ENCODE measurements around the gene ATXN7L2. TPM values are rescaled to one million over a fixed set of nuclear protein-coding genes. Genes with fewer than 3 reads are reported as not detected.

ATXN7L2 gene
- total and polyA plus RNA-seq, 10 of the 15 experiments (the other 5 are each of a cell fraction or from before 2014, with no cell fraction given) = 0.27 to 7.4 (median 4.9) TPM

DNA sequence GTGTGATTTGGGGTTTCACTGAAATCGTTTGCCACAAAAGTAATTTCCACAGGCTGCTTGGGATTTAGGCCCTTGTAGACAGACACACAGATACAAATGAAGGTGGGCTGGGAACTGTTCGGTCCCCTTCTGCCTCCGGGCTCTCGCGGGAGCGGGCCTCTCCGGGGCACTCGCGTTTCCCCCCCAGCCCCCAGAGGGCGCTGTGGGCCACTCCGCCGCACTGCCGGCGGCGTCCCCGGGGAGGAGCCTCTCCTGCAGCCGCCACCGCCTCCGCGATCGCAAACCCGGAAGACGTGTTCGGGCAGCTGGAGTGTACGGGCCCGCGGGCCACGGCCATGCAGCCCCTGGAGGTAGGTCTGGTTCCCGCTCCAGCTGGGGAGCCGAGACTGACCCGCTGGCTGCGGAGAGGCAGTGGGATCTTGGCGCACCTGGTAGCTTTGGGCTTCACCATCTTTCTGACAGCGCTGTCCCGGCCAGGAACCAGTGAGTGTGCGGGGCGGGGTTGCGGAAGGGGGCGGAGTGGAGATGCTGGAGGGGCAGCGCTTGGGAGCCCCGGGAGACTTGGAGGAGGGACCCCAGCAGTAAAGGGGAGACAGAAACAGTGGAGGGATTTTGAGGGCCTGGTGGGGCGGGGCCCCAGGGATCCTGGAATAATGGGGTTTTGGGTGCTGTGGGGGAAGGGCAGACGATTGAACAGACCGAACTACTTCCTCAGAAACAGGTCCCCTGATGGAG lies 10.3 kb downstream of the ATXN7L2 start, which contains the start of gene CYB561D1 (continued):
- TF ChIP-seq NR2C1 (IDR thresholded peaks at IDR 0.05) (no peak), MYB (IDR thresholded peaks at IDR 0.05; ENCODE audit: borderline replicate concordance, low read depth, low read length) (no peak), SIN3A (IDR thresholded peaks at IDR 0.05; ENCODE audit: low read depth, low read length) (peak; percentile 68; the same call in 1 of the 2 replicates), MEF2B (IDR thresholded peaks at IDR 0.05; ENCODE audit: partially characterized antibody, poor library complexity, severe bottlenecking) (peak; percentile 93), IRF4 (IDR thresholded peaks at IDR 0.05; ENCODE audit: low read depth, low read length) (no peak), RB1 (IDR thresholded peaks at IDR 0.05; ENCODE audit: borderline replicate concordance) (peak; percentile 93), POLR2A (IDR thresholded peaks at IDR 0.05; ENCODE audit: low read depth, low read length) (peak; percentile 96), BCL11A (IDR thresholded peaks at IDR 0.05; ENCODE audit: low read depth, low read length) (no peak), ESRRA (IDR thresholded peaks at IDR 0.05; ENCODE audit: low read length) (no peak)

DNA sequence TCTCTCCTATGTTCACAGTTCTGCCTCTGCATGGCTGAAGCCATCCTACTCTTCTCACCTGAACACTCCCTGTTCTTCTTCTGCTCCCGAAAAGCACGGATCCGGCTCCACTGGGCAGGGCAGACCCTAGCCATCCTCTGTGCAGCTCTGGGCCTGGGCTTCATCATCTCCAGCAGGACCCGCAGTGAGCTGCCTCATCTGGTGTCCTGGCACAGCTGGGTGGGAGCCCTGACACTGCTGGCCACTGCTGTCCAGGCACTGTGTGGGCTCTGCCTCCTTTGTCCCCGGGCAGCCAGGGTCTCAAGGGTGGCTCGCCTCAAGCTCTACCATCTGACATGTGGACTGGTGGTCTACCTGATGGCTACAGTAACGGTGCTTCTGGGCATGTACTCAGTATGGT lies 12.0 kb downstream of the ATXN7L2 start:
- H3K4me2 ChIP-seq (ENCODE audit: control insufficient read depth, insufficient read depth) = no peak overlapping the region
- no peaks in the 10 kb centered on the region for H3K9me3 ChIP-seq (replicated peaks; ENCODE audit: control insufficient read depth, insufficient read depth, low read length)
- H3K27me3 ChIP-seq (replicated peaks in 1 of 2; ENCODE audit: control insufficient read depth in 2 of 2, insufficient read depth in 2 of 2, low read length in 1 of 2) = no peaks in the 10 kb centered on the region
- CTCF ChIA-PET = interaction anchor here (5.0 to 26.7 kb wide), 3 partner anchors 12 to 36 kb away, joined by 53 to 1280 read pairs (median 240); partner anchors contain the start of genes AMIGO1, ATXN7L2 and GPR61
- DNase-seq (ENCODE audit: low read depth, low spot score) (no peak), FAIRE-seq (no peak), ATAC-seq (no peak)
- no peak overlapping the region for H3K4me3 ChIP-seq
- SMC1A ChIA-PET (ENCODE audit: uncharacterized antibody, unreplicated experiment) = interaction anchor here (14.4 kb wide), 1 partner anchor 35 kb away, joined by 431 read pairs; no protein-coding TSS in a partner anchor
- RAD21 ChIA-PET (ENCODE audit: unreplicated experiment) = interaction anchor here (13.4 kb wide), 1 partner anchor 35 kb away, joined by 422 read pairs; no protein-coding TSS in a partner anchor
- peaks cover 4% of the 10 kb centered on the region; the same call in 1 of the 2 replicates for H4K20me1 ChIP-seq (ENCODE audit: control insufficient read depth, insufficient read depth)
- intact Hi-C loops (cut with micrococcal nuclease; ENCODE audit: unreplicated experiment) = no loop called here
- H3K79me2 ChIP-seq (ENCODE audit: control insufficient read depth, insufficient read depth, low read length) = peaks cover 9% of the 10 kb centered on the region
- peaks cover 9 to 16% of the 10 kb centered on the region in 2 experiments; a peak in 3 of 4 replicates for H3K36me3 ChIP-seq (ENCODE audit: control insufficient read depth in 2 of 2, insufficient read depth in 2 of 2, low read length in 1 of 2)
- POLR2A ChIA-PET = interaction anchor here (1.0 to 2.5 kb wide), 3 partner anchors 32 to 36 kb away, joined by 3 to 17 read pairs (median 10); no protein-coding TSS in a partner anchor
- BruUV-seq (replicated peaks) = no TSS peak
- no peak overlapping the region for H3K27ac ChIP-seq (ENCODE audit: control insufficient read depth, insufficient read depth)
- H3K4me1 ChIP-seq (ENCODE audit: control insufficient read depth, insufficient read depth, low read length) = peaks cover 4% of the 10 kb centered on the region
- in situ Hi-C loops (cut with MboI) = no loop called here
- no peak overlapping the region for H3K9ac ChIP-seq (ENCODE audit: control insufficient read depth, insufficient read depth, low read length)
- WGBS (ENCODE audit: insufficient coverage, insufficient replicate concordance, low lambda C conversion rate, missing lambda C conversion rate) = 95% methylated on average over 7 of the region's 7 CpGs
- H2AFZ ChIP-seq (ENCODE audit: control insufficient read depth, low read depth, low read length) = no peak overlapping the region
- TF ChIP-seq, protein P1, sequence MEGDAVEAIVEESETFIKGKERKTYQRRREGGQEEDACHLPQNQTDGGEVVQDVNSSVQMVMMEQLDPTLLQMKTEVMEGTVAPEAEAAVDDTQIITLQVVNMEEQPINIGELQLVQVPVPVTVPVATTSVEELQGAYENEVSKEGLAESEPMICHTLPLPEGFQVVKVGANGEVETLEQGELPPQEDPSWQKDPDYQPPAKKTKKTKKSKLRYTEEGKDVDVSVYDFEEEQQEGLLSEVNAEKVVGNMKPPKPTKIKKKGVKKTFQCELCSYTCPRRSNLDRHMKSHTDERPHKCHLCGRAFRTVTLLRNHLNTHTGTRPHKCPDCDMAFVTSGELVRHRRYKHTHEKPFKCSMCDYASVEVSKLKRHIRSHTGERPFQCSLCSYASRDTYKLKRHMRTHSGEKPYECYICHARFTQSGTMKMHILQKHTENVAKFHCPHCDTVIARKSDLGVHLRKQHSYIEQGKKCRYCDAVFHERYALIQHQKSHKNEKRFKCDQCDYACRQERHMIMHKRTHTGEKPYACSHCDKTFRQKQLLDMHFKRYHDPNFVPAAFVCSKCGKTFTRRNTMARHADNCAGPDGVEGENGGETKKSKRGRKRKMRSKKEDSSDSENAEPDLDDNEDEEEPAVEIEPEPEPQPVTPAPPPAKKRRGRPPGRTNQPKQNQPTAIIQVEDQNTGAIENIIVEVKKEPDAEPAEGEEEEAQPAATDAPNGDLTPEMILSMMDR (IDR thresholded peaks at IDR 0.05 in 2 of 3, conservative IDR thresholded peaks at IDR 0.05 in 1 of 3; ENCODE audit: control insufficient read depth in 2 of 3, extremely low read depth in 1 of 3, insufficient read depth in 1 of 3, low read depth in 3 of 3, low read length in 3 of 3) = no peak
- no peak for TF ChIP-seq HDAC6 (IDR thresholded peaks at IDR 0.05; ENCODE audit: unreplicated experiment)
- TF ChIP-seq CREB1 (IDR thresholded peaks at IDR 0.05; ENCODE audit: low read depth) = no peak
- TF ChIP-seq, protein P2, sequence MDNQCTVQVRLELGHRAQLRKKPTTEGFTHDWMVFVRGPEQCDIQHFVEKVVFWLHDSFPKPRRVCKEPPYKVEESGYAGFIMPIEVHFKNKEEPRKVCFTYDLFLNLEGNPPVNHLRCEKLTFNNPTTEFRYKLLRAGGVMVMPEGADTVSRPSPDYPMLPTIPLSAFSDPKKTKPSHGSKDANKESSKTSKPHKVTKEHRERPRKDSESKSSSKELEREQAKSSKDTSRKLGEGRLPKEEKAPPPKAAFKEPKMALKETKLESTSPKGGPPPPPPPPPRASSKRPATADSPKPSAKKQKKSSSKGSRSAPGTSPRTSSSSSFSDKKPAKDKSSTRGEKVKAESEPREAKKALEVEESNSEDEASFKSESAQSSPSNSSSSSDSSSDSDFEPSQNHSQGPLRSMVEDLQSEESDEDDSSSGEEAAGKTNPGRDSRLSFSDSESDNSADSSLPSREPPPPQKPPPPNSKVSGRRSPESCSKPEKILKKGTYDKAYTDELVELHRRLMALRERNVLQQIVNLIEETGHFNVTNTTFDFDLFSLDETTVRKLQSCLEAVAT (IDR thresholded peaks at IDR 0.05) = no peak
- TF ChIP-seq FOXM1 (IDR thresholded peaks at IDR 0.05; ENCODE audit: low read depth, low read length) = no peak
- no peak for TF ChIP-seq SUZ12 (IDR thresholded peaks at IDR 0.05; ENCODE audit: unreplicated experiment)
- TF ChIP-seq, protein P3, sequence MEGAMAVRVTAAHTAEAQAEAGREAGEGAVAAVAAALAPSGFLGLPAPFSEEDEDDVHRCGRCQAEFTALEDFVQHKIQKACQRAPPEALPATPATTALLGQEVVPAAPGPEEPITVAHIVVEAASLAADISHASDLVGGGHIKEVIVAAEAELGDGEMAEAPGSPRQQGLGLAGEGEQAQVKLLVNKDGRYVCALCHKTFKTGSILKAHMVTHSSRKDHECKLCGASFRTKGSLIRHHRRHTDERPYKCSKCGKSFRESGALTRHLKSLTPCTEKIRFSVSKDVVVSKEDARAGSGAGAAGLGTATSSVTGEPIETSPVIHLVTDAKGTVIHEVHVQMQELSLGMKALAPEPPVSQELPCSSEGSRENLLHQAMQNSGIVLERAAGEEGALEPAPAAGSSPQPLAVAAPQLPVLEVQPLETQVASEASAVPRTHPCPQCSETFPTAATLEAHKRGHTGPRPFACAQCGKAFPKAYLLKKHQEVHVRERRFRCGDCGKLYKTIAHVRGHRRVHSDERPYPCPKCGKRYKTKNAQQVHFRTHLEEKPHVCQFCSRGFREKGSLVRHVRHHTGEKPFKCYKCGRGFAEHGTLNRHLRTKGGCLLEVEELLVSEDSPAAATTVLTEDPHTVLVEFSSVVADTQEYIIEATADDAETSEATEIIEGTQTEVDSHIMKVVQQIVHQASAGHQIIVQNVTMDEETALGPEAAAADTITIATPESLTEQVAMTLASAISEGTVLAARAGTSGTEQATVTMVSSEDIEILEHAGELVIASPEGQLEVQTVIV (IDR thresholded peaks at IDR 0.05; ENCODE audit: borderline replicate concordance, partially characterized antibody) = no peak

Data from GM12878 (cell line).